GM06990 (cell line): Measurements from ENCODE around the gene ST6GALNAC1.
A peak's percentile ranks its signal among the peaks of the same experiment; 100 is the strongest.

ENCODE experiments used
- DNase-seq: peaks from one replicate; pipeline ENCODE4 v3.0.0-alpha.2; 2011; ENCODE audit not compliant: insufficient read length; ENCODE audit errors: extremely low read depth
- H3K27me3 ChIP-seq: replicated peaks from 2 replicates; pipeline ENCODE4 v1.6.0; 2011; ENCODE audit warnings: low read length; ENCODE audit not compliant: control insufficient read depth, insufficient read depth
- H3K36me3 ChIP-seq: 2 replicates; pipeline ENCODE4 v1.5.1; 2011; ENCODE audit warnings: low read length; ENCODE audit not compliant: control insufficient read depth, insufficient read depth
- H3K4me3 ChIP-seq: replicated peaks from 2 replicates; pipeline ENCODE4 v1.5.1; 2011; ENCODE audit warnings: low read depth, mild to moderate bottlenecking, control low read depth, low read length
- TF ChIP-seq, protein P1 (sequence below): IDR thresholded peaks from 2 replicates; pipeline ENCODE4 v1.5.1; 2011; ENCODE audit warnings: low read length, control low read depth, mild to moderate bottlenecking, inconsistent platforms; ENCODE audit not compliant: insufficient read depth, poor library complexity, severe bottlenecking

ST6GALNAC1 gene

GRCh38 chr17:76672892-76673291, 29.3 kb upstream of the ST6GALNAC1 start:
- H3K4me3 ChIP-seq: no peak overlapping the region
- H3K36me3 ChIP-seq: no peaks in the 10 kb centered on the region
- no peak for DNase-seq
- H3K27me3 ChIP-seq: 0 out of 2 replicates have a peak, but pooled peaks cover 1% of the 10 kb centered on the region
- TF ChIP-seq, protein P1, sequence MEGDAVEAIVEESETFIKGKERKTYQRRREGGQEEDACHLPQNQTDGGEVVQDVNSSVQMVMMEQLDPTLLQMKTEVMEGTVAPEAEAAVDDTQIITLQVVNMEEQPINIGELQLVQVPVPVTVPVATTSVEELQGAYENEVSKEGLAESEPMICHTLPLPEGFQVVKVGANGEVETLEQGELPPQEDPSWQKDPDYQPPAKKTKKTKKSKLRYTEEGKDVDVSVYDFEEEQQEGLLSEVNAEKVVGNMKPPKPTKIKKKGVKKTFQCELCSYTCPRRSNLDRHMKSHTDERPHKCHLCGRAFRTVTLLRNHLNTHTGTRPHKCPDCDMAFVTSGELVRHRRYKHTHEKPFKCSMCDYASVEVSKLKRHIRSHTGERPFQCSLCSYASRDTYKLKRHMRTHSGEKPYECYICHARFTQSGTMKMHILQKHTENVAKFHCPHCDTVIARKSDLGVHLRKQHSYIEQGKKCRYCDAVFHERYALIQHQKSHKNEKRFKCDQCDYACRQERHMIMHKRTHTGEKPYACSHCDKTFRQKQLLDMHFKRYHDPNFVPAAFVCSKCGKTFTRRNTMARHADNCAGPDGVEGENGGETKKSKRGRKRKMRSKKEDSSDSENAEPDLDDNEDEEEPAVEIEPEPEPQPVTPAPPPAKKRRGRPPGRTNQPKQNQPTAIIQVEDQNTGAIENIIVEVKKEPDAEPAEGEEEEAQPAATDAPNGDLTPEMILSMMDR: no peak

DNA sequence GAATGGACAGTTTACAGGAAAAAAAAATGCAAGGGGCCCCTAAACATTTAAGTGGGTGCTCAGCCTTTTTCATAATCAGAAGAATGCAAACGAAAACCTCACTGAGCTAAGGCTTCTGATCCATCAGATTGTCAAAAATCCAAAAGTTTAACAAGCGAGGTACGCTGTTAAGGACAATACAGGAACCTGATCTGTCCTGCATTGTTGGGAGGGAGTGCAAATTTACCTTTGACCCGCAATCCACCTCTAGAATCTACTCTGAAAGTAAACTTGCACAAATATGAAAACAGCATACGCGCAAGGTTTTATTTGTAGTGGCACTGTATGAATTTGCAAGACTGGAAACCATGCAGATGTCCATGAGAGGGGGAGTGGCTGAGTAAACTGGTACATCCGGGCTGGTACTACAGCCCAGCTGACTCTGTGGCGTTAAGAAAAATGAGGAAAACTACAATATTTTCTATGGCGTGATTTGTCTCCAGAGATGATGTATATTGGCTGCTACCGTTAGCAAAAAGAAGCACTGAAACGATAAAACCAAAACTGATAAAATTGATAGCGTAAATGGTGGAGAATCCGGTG, 28.8 kb upstream of the ST6GALNAC1 start:
- no peaks in the 10 kb centered on the region for H3K36me3 ChIP-seq
- TF ChIP-seq, protein P1: no peak
- H3K27me3 ChIP-seq: 0 out of 2 replicates have a peak, but pooled peaks cover 1% of the 10 kb centered on the region
- no peak for DNase-seq
- peak overlapping the region; percentile 76 for H3K4me3 ChIP-seq

DNA sequence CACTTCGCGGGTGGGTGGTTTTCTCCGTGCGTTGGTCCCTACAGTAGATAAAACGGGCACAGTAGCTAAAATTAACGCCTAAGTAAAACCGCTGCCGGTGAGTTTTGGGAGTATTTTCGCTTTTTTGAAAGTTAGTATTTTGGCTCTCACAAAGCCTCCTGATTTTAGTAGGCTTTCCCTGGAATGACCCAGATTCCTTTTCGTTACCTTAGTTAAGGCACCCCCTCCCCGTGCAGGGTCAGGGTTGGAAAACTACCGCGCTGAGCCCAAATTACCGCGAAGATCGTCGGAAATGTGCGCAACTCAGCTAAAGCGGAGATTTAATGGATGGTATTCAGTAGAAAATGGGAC, 28.3 kb upstream of the ST6GALNAC1 start:
- TF ChIP-seq, protein P1: no peak

DNA sequence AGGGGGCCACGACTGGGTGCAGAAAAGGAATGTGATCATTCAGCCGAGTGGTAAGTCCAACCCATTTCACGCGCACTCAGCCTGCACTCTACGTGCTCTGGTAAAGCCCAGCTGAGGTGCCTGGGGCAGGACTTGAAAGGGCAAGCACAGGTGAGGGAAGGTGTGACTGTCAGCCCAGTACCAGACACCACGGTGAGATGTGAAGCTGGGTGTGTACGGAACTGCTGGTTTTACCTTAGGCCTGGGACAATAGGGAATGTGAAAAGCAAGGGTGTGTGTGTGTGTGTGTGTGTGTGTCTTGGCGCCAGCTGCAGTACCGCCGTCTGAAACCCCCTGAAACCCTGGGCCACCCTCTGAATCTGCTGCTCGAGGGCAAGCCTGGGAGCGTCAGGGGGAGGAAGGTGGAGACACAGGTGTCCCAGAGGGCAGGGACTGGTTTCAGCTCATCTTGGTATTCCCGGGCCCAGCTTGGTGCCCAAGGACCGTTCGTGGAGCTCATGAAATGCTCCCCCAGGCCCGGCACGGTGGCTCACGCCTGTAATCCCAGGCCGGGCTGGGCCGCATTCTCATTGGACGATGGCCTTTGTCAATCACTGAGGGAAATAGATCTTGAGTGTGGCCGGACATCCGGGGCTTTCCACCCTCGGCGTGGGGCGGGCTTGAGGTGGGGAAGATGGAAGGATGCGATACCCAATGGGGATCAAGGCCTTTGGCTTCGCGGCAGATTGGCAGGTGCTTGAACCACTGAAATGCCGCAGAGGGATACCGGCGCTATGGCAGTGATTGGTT, 27.8 kb upstream of the ST6GALNAC1 start:
- H3K4me3 ChIP-seq: peak overlapping the region; percentile 76
- H3K27me3 ChIP-seq: 0 out of 2 replicates have a peak, but pooled peaks cover 1% of the 10 kb centered on the region
- H3K36me3 ChIP-seq: no peaks in the 10 kb centered on the region
- TF ChIP-seq, protein P1: no peak
- DNase-seq: peak; percentile 98

More for the DNA sequence above, 28.3 kb upstream of the ST6GALNAC1 start:
- H3K27me3 ChIP-seq: 0 out of 2 replicates have a peak, but pooled peaks cover 1% of the 10 kb centered on the region
- H3K4me3 ChIP-seq: peak overlapping the region; percentile 76
- no peak for DNase-seq
- no peaks in the 10 kb centered on the region for H3K36me3 ChIP-seq

DNA sequence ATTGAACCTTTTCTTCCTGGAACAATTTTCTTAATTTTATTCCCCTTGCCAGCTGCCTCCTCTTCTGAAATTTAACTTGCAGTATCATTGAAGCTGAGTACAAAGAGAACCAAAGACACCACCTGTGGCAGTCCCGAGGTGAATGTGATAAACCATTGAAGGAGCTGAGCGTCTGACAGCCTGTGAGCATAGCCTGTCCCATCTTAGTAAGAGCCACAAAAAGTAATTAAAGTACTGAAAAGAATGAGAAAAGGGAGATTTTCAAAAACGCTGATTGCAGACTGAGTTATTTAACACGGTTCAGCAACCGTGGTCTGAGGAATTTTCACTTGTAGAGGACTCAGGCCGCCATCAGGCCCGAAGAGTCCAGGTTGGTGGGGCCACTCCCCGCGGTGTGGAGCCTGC, 27.2 kb upstream of the ST6GALNAC1 start:
- DNase-seq: no peak
- TF ChIP-seq, protein P1: no peak
- Histone ChIP-seq H3K36me3 (no peaks in the 10 kb centered on the region), H3K4me3 (no peak overlapping the region), H3K27me3 (0 out of 2 replicates have a peak, but pooled peaks cover 1% of the 10 kb centered on the region)
